Gastrocnemius medialis (tissue), 4 donors: Measurements from ENCODE around the gene WDFY3. TPM values are rescaled to one million over a fixed set of nuclear protein-coding genes. Genes with fewer than 3 reads are reported as not detected.
"Not testable (repeated sequence)": the region's sequence is repeated elsewhere in the genome, so short reads cannot be mapped to it uniquely, and the experiment has no call there.

Experiments
- ATAC-seq, 2 donors: fragments of 150-250 bp; one replicate each; pipeline ENCODE4 v1.9.1; 2016
- DNase-seq, 2 donors: peaks; one replicate each; pipeline ENCODE4 v3.0.0-alpha.2; 2019
- H3K27ac ChIP-seq, 4 donors: fragments of 200-600 bp; sonication (generic); 1 replicate in 1 of 4; 2 replicates in 3 of 4; pipeline ENCODE4 v1.5.1; 2016 to 2018; ENCODE audit warnings: mild to moderate bottlenecking in 2 of 4, moderate library complexity in 1 of 4
- H3K27me3 ChIP-seq, 3 donors: fragments of 200-600 bp; sonication (generic) in 2 of 3; 1 replicate in 1 of 3; 2 replicates in 2 of 3; pipeline versions ENCODE4 v1.5.1 to v1.6.0; 2016 to 2019; ENCODE audit warnings: mild to moderate bottlenecking in 1 of 3, moderate library complexity in 1 of 3
- H3K36me3 ChIP-seq, 2 donors: fragments of 200-600 bp; sonication (generic) in 1 of 2; one replicate each; pipeline ENCODE4 v1.5.1; 2017 to 2018
- H3K4me1 ChIP-seq, 2 donors: fragments of 200-600 bp; sonication (generic) in 1 of 2; one replicate each; pipeline ENCODE4 v1.5.1; 2016 to 2017; ENCODE audit warnings: mild to moderate bottlenecking in 2 of 2
- H3K4me3 ChIP-seq, 4 donors: fragments of 200-600 bp; sonication (generic) in 3 of 4; 1 replicate in 1 of 4; 2 replicates in 3 of 4; pipeline ENCODE4 v1.5.1; 2016 to 2019; ENCODE audit warnings: mild to moderate bottlenecking in 2 of 4
- H3K9me3 ChIP-seq, 3 donors: fragments of 200-600 bp; sonication (generic) in 2 of 3; 1 replicate in 1 of 3; 2 replicates in 2 of 3; pipeline ENCODE4 v1.5.1; 2016 to 2019
- POLR2A ChIP-seq, 2 donors: fragments of 450-650 bp; IDR thresholded peaks; one replicate each; pipeline ENCODE4 v1.6.1; 2017; ENCODE audit warnings: antibody characterized with exemption in 2 of 2, mild to moderate bottlenecking in 2 of 2, moderate library complexity in 2 of 2
- in situ Hi-C, 4 donors: fragments of 200-750 bp; cut with MboI; loops; one replicate each; pipeline versions ENCODE4 v1.15.0 to v1.8.0; 2017; ENCODE audit warnings: low sequenced_read_pairs in 4 of 4
- intact Hi-C: fragments of 100-400 bp; cut with DNase I; formaldehyde crosslinking; loops from one replicate; pipeline ENCODE4 v1.15.1; 2023; ENCODE audit warnings: low total_unique reads
- total RNA-seq, 4 donors: library from RNA; depleted of rRNA; stranded (reverse); fragments of >200 nt; gene quantifications; one replicate each; pipeline versions ENCODE4 v1.1.0 to v1.2.3, GENCODE V29; 2016
- TF ChIP-seq, protein P1 (sequence below), 5 experiments: fragments of 450-650 bp in 3 of 5; fragments of 200-600 bp in 2 of 5; sonication (generic) in 2 of 5; IDR thresholded peaks in 4 of 5; conservative IDR thresholded peaks in 1 of 5; 1 replicate in 4 of 5; 2 replicates in 1 of 5; pipeline ENCODE4 v1.5.1; 2016 to 2019; ENCODE audit warnings: antibody characterized with exemption in 5 of 5, mild to moderate bottlenecking in 3 of 5, moderate library complexity in 3 of 5

WDFY3 gene
- total RNA-seq, 4 donors from 2014 or later, result 28.3 to 65.9 (median 36.4) TPM

DNA sequence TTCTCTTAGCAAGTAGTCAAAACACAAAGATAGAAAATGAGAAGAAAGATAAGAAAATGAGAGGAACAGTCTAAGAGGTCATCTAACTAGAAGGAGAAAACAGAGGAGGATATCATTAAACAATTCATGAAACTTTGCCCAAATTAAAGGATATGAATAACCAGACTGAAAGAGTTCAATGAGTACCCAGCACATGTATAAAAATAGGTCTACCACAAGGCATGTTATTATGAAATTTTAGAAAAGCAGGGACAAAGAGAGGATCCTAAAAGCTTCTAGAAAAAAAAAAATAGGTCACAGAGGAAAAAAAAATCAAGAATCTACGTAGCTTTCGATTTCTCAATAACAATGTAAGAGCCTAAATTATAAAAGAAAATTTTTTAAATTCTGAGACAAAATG is 118.5 kb downstream of the WDFY3 start:
- peak; percentile 89 to 91 for ATAC-seq
- in situ Hi-C loops, result loop anchor here in 1 of 4 donors (25.0 kb wide), 2 partner anchors 111 to 114 kb away; partner anchors contain the start of gene WDFY3
- no peak for TF ChIP-seq POLR2A (IDR thresholded peaks at IDR 0.05)
- TF ChIP-seq, protein P1, sequence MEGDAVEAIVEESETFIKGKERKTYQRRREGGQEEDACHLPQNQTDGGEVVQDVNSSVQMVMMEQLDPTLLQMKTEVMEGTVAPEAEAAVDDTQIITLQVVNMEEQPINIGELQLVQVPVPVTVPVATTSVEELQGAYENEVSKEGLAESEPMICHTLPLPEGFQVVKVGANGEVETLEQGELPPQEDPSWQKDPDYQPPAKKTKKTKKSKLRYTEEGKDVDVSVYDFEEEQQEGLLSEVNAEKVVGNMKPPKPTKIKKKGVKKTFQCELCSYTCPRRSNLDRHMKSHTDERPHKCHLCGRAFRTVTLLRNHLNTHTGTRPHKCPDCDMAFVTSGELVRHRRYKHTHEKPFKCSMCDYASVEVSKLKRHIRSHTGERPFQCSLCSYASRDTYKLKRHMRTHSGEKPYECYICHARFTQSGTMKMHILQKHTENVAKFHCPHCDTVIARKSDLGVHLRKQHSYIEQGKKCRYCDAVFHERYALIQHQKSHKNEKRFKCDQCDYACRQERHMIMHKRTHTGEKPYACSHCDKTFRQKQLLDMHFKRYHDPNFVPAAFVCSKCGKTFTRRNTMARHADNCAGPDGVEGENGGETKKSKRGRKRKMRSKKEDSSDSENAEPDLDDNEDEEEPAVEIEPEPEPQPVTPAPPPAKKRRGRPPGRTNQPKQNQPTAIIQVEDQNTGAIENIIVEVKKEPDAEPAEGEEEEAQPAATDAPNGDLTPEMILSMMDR (IDR thresholded peaks at IDR 0.05 in 4 of 5, conservative IDR thresholded peaks at IDR 0.05 in 1 of 5), result no peak
- no peak for DNase-seq
- Histone ChIP-seq H3K36me3 (no peaks in the 10 kb centered on the region), H3K27me3 (no peaks in the 10 kb centered on the region), H3K9me3 (no peaks in the 10 kb centered on the region), H3K4me3 (no peak overlapping the region), H3K4me1 (peaks cover 14 to 45% of the 10 kb centered on the region in 2 donors), H3K27ac (peak overlapping the region; percentile 71 to 82 (median 74))
- intact Hi-C loops, result loop anchor here (5.0 kb wide), 2 partner anchors 96 to 119 kb away; partner anchors contain the start of gene WDFY3

- Histone ChIP-seq H3K4me1 (peaks cover 14 to 41% of the 10 kb centered on the region in 2 donors), H3K36me3 (no peaks in the 10 kb centered on the region), H3K27ac (peak overlapping the region; percentile 41 to 82 (median 72)), H3K4me3 (no peak overlapping the region), H3K9me3 (no peaks in the 10 kb centered on the region), H3K27me3 (no peaks in the 10 kb centered on the region)
- TF ChIP-seq POLR2A (IDR thresholded peaks at IDR 0.05), result no peak
- TF ChIP-seq, protein P1 (IDR thresholded peaks at IDR 0.05 in 4 of 5, conservative IDR thresholded peaks at IDR 0.05 in 1 of 5), result no peak
- ATAC-seq, result no peak
- intact Hi-C loops (loop anchor here (5.0 kb wide), 2 partner anchors 95 to 120 kb away; partner anchors contain the start of gene WDFY3), in situ Hi-C loops (loop anchor here in 1 of 4 donors (25.0 kb wide), 2 partner anchors 110 to 115 kb away; partner anchors contain the start of gene WDFY3)
- DNase-seq, result no peak
Measured at GRCh38 chr4:84846985-84847384, 119.5 kb downstream of the WDFY3 start.

DNA sequence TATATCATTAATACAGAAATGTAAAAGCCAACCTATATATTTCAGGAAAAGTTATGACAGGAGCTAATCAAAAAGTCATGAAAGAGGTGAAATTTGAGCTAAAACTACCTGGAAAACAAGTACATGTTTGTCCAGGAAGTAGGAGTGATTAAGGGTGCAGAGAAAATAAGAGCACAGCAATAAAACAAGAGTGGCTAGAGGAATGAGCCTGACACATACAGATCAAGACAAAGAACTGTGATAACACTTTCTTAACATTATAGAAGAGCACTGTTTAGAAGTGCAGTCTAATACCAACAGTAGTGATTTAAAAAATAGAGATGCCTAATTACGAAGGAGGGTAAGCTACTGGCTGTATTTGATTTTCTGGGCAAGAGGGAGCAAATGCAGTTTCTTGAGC is 125.1 kb downstream of the WDFY3 start:
- Histone ChIP-seq H3K9me3 (no peaks in the 10 kb centered on the region), H3K4me1 (no peaks in the 10 kb centered on the region), H3K27ac (no peak overlapping the region), H3K36me3 (peaks cover 0 to 8% of the 10 kb centered on the region in 2 donors), H3K4me3 (no peak overlapping the region), H3K27me3 (no peaks in the 10 kb centered on the region)
- ATAC-seq (no peak), DNase-seq (no peak)
- TF ChIP-seq POLR2A (IDR thresholded peaks at IDR 0.05), result no peak
- TF ChIP-seq, protein P1 (IDR thresholded peaks at IDR 0.05 in 4 of 5, conservative IDR thresholded peaks at IDR 0.05 in 1 of 5), result no peak
- in situ Hi-C loops, result loop anchor here in 1 of 4 donors (25.0 kb wide), 2 partner anchors 104 to 121 kb away; partner anchors contain the start of gene WDFY3
- intact Hi-C loops, result no loop called here

- DNase-seq, result no peak
- in situ Hi-C loops (loop anchor here in 1 of 4 donors (25.0 kb wide), 2 partner anchors 100 to 125 kb away; partner anchors contain the start of gene WDFY3), intact Hi-C loops (no loop called here)
- Histone ChIP-seq H3K4me3 (no peak overlapping the region), H3K27me3 (no peaks in the 10 kb centered on the region), H3K9me3 (no peaks in the 10 kb centered on the region), H3K27ac (no peak overlapping the region), H3K36me3 (peaks cover 0 to 17% of the 10 kb centered on the region in 2 donors), H3K4me1 (no peaks in the 10 kb centered on the region)
- no peak for TF ChIP-seq POLR2A (IDR thresholded peaks at IDR 0.05)
- TF ChIP-seq, protein P1 (IDR thresholded peaks at IDR 0.05 in 4 of 5, conservative IDR thresholded peaks at IDR 0.05 in 1 of 5), result no peak
- no peak for ATAC-seq
Measured at GRCh38 chr4:84837751-84838150, 128.7 kb downstream of the WDFY3 start.

- H3K4me1 ChIP-seq, H3K9me3 ChIP-seq, DNase-seq, H3K27me3 ChIP-seq, ATAC-seq, H3K4me3 ChIP-seq, H3K27ac ChIP-seq, intact Hi-C loops: not testable (repeated sequence)
- peaks cover 3 to 11% of the 10 kb centered on the region in 2 donors for H3K36me3 ChIP-seq
- in situ Hi-C loops, result loop anchor here in 1 of 4 donors (25.0 kb wide), 2 partner anchors 92 to 133 kb away; partner anchors contain the start of gene WDFY3
Measured at GRCh38 chr4:84829633-84830032, 136.9 kb downstream of the WDFY3 start.
